A549 treated with dexamethasone at 1 μM for 4 hours (cell line): Measurements from ENCODE around the gene LRRC8B. TPM values are rescaled to one million over a fixed set of nuclear protein-coding genes. Genes with fewer than 3 reads are reported as not detected.

Experiments used
- total RNA-seq: library from RNA; stranded (reverse); fragments of 200-300 nt; extraction: Qiagen RNA extraction; gene quantifications from 5 replicates; pipeline ENCODE4 v1.2.3, GENCODE V29; 2022

Gene LRRC8B
- 2.4 to 5.1 TPM (median 4.7 TPM) in 5 replicates for total RNA-seq

GRCh38 chr1:89524369-89525168 lies at the start of gene LRRC8B:
TSS of gene LRRC8B (plus strand) at chr1:89524829. CDS start at chr1:89582651, 57,822 bp downstream.

GRCh38 chr1:89632657-89633247 lies 108.1 kb downstream of the LRRC8B start, which contains the start of gene LRRC8C:
TSS of gene LRRC8C (plus strand) at chr1:89633120. CDS start at chr1:89686474, 53,354 bp downstream.

Other genes starting within 250 kb of the LRRC8B start
- not detected in 5 replicates for gene GBP6, start 160.8 kb upstream of the LRRC8B start, total RNA-seq
- 7.9 to 12.1 TPM (median 10.2 TPM) in 5 replicates for gene LRRC8C, start 108.3 kb downstream of the LRRC8B start, total RNA-seq